Activated naive CD8-positive, alpha-beta T cell treated with anti-CD3 and anti-CD28 coated beads, Interleukin-2, amount 10 ng/mL, durations not matched to agents 7 days and 5 days (primary cell): Measurements from ENCODE around the gene PVALB. TPM values are rescaled to one million over a fixed set of nuclear protein-coding genes. Genes with fewer than 3 reads are reported as not detected.

Experiments used
- ATAC-seq: fragments of 150-1000 bp; cut with Tn5 transposase; one replicate; pipeline ENCODE4 v1.10.0; 2021; ENCODE audit warnings: low read depth, moderate library complexity
- POLR2A ChIA-PET: fragments of 350-600 bp; sonication (Branson Sonifier 250); formaldehyde crosslinking; loops from one replicate; lab custom pipeline; 2021; ENCODE audit warnings: antibody characterized with exemption; lab: Charles Lee
- DNase-seq: peaks from one replicate; pipeline ENCODE4 v3.0.0; 2021
- H3K27ac Mint-ChIP-seq: one replicate; pipeline ENCODE4 v1.8.0; 2022; ENCODE audit warnings: mild to moderate bottlenecking, mixed read lengths
- H3K27me3 Mint-ChIP-seq: one replicate; pipeline ENCODE4 v1.8.0; 2022; ENCODE audit warnings: mild to moderate bottlenecking, moderate library complexity, mixed read lengths
- H3K36me3 Mint-ChIP-seq: one replicate; pipeline ENCODE4 v1.8.0; 2021; ENCODE audit warnings: mild to moderate bottlenecking, mixed read lengths
- H3K4me1 Mint-ChIP-seq: one replicate; pipeline ENCODE4 v1.8.0; 2021; ENCODE audit warnings: mixed read lengths
- H3K4me3 Mint-ChIP-seq: one replicate; pipeline ENCODE4 v1.8.0; 2022; ENCODE audit warnings: mild to moderate bottlenecking, moderate library complexity, mixed read lengths
- H3K9me3 Mint-ChIP-seq: one replicate; pipeline ENCODE4 v1.8.0; 2021; ENCODE audit warnings: mixed read lengths
- total RNA-seq, 2 experiments: library from RNA; stranded (reverse); gene quantifications; one replicate each; pipeline ENCODE4 v1.2.3, GENCODE V29; 2021

Gene PVALB
- total RNA-seq = not detected

GRCh38 chr22:36816636-36817524, at the start of gene PVALB:
TSS of gene PVALB (minus strand) at chr22:36817035. CDS start at chr22:36817005, 30 bp downstream.
- Mint-ChIP-seq H3K9me3 (no peaks in the 10 kb centered on the region), H3K36me3 (no peaks in the 10 kb centered on the region), H3K4me3 (peak within 1 kb of the TSS; percentile 46), H3K4me1 (peaks cover 3% of the 10 kb centered on the region), H3K27ac (no peak within 1 kb of the TSS), H3K27me3 (peaks cover 67% of the 10 kb centered on the region)
- POLR2A ChIA-PET = no interaction called here
- DNase-seq (peak; percentile 41), ATAC-seq (peak; percentile 66)

- Mint-ChIP-seq H3K9me3 (no peaks in the 10 kb centered on the region), H3K27me3 (no peaks in the 10 kb centered on the region), H3K4me1 (peaks cover 35% of the 10 kb centered on the region), H3K4me3 (no peak overlapping the region), H3K36me3 (peaks cover 41% of the 10 kb centered on the region), H3K27ac (peak overlapping the region; percentile 64)
- no peak for DNase-seq
- POLR2A ChIA-PET = interaction anchor here (1.4 kb wide), 1 partner anchor 89 kb away, joined by 4 read pairs; the partner anchor contains the start of gene IFT27
- ATAC-seq = no peak
These were observed 48.5 kb upstream of the PVALB start for GRCh38 chr22:36865346-36865745.

GRCh38 chr22:36864454-36865215, 47.8 kb upstream of the PVALB start:
- POLR2A ChIA-PET = interaction anchor here (1.4 kb wide), 1 partner anchor 88 kb away, joined by 4 read pairs; the partner anchor contains the start of gene IFT27
- no peak for ATAC-seq
- Mint-ChIP-seq H3K36me3 (peaks cover 41% of the 10 kb centered on the region), H3K9me3 (no peaks in the 10 kb centered on the region), H3K27ac (peak overlapping the region; percentile 64), H3K4me3 (no peak overlapping the region), H3K27me3 (no peaks in the 10 kb centered on the region), H3K4me1 (peaks cover 43% of the 10 kb centered on the region)
- DNase-seq = no peak

GRCh38 chr22:36863979-36864378, 47.1 kb upstream of the PVALB start:
- ATAC-seq (no peak), DNase-seq (no peak)
- POLR2A ChIA-PET = no interaction called here
- H3K27ac Mint-ChIP-seq = no peak overlapping the region
- no peak overlapping the region for H3K4me3 Mint-ChIP-seq
- peaks cover 46% of the 10 kb centered on the region for H3K4me1 Mint-ChIP-seq
- no peaks in the 10 kb centered on the region for H3K27me3 Mint-ChIP-seq
- H3K9me3 Mint-ChIP-seq = no peaks in the 10 kb centered on the region
- H3K36me3 Mint-ChIP-seq = peaks cover 41% of the 10 kb centered on the region

GRCh38 chr22:36863281-36863680, 46.4 kb upstream of the PVALB start:
- peak overlapping the region; percentile 27 for H3K27ac Mint-ChIP-seq
- no peak overlapping the region for H3K4me3 Mint-ChIP-seq
- POLR2A ChIA-PET = no interaction called here
- no peaks in the 10 kb centered on the region for H3K9me3 Mint-ChIP-seq
- no peaks in the 10 kb centered on the region for H3K27me3 Mint-ChIP-seq
- no peak for DNase-seq
- H3K36me3 Mint-ChIP-seq = peaks cover 40% of the 10 kb centered on the region
- ATAC-seq = no peak
- H3K4me1 Mint-ChIP-seq = peaks cover 50% of the 10 kb centered on the region

- Mint-ChIP-seq H3K4me3 (peak overlapping the region; percentile 75), H3K27ac (peak overlapping the region; percentile 94), H3K36me3 (peaks cover 32% of the 10 kb centered on the region), H3K9me3 (no peaks in the 10 kb centered on the region), H3K4me1 (peaks cover 52% of the 10 kb centered on the region), H3K27me3 (no peaks in the 10 kb centered on the region)
- ATAC-seq (no peak), DNase-seq (no peak)
- POLR2A ChIA-PET = interaction anchor here (0.6 to 2.7 kb wide), 7 partner anchors 8 to 382 kb away, joined by 3 to 14 read pairs (median 4); partner anchors contain the start of genes EIF3D, IFT27 and RAC2
These were observed 45.7 kb upstream of the PVALB start for GRCh38 chr22:36862251-36863242.

- no peaks in the 10 kb centered on the region for H3K9me3 Mint-ChIP-seq
- peaks cover 57% of the 10 kb centered on the region for H3K4me1 Mint-ChIP-seq
- H3K27me3 Mint-ChIP-seq = no peaks in the 10 kb centered on the region
- peak within 1 kb of the TSS; percentile 94 for H3K27ac Mint-ChIP-seq
- peak within 1 kb of the TSS; percentile 75 for H3K4me3 Mint-ChIP-seq
- POLR2A ChIA-PET = interaction anchor here (0.6 to 2.7 kb wide), 14 partner anchors 10 to 383 kb away, joined by 3 to 17 read pairs (median 4); partner anchors contain the start of genes EIF3D, IFT27 and RAC2
- peaks cover 20% of the 10 kb centered on the region for H3K36me3 Mint-ChIP-seq
- ATAC-seq (peak; percentile 84), DNase-seq (peak; percentile 74)
These were observed 44.2 kb upstream of the PVALB start, which contains the start of gene NCF4 for GRCh38 chr22:36860821-36861659. TSS of gene NCF4 (plus strand) at chr22:36861006. CDS start at chr22:36861172, 166 bp downstream.

- peaks cover 56% of the 10 kb centered on the region for H3K4me1 Mint-ChIP-seq
- H3K9me3 Mint-ChIP-seq = no peaks in the 10 kb centered on the region
- peak overlapping the region; percentile 94 for H3K27ac Mint-ChIP-seq
- no peak for DNase-seq
- peak overlapping the region; percentile 75 for H3K4me3 Mint-ChIP-seq
- POLR2A ChIA-PET = interaction anchor here (0.6 to 2.7 kb wide), 10 partner anchors 10 to 382 kb away, joined by 3 to 17 read pairs (median 6); partner anchors contain the start of gene IFT27
- H3K36me3 Mint-ChIP-seq = peaks cover 15% of the 10 kb centered on the region
- ATAC-seq = no peak
- no peaks in the 10 kb centered on the region for H3K27me3 Mint-ChIP-seq
These were observed 43.6 kb upstream of the PVALB start for GRCh38 chr22:36860438-36860820.

- POLR2A ChIA-PET = interaction anchor here (1.0 to 2.7 kb wide), 6 partner anchors 78 to 382 kb away, joined by 3 to 17 read pairs (median 6); partner anchors contain the start of gene IFT27
These were observed 43.2 kb upstream of the PVALB start for GRCh38 chr22:36860017-36860416.

GRCh38 chr22:36858966-36859365, 42.1 kb upstream of the PVALB start:
- peaks cover 48% of the 10 kb centered on the region for H3K4me1 Mint-ChIP-seq
- ATAC-seq = no peak
- no peaks in the 10 kb centered on the region for H3K9me3 Mint-ChIP-seq
- no peak for DNase-seq
- H3K27me3 Mint-ChIP-seq = no peaks in the 10 kb centered on the region
- POLR2A ChIA-PET = interaction anchor here (1.4 kb wide), 1 partner anchor 95 kb away, joined by 4 read pairs; no protein-coding TSS in a partner anchor
- H3K4me3 Mint-ChIP-seq = no peak overlapping the region
- H3K36me3 Mint-ChIP-seq = peaks cover under 1% of the 10 kb centered on the region
- peak overlapping the region; percentile 49 for H3K27ac Mint-ChIP-seq

More at GRCh38 chr22:36860017-36860416, 43.2 kb upstream of the PVALB start:
- DNase-seq (no peak), ATAC-seq (no peak)
- H3K36me3 Mint-ChIP-seq = peaks cover 11% of the 10 kb centered on the region
- peak overlapping the region; percentile 75 for H3K4me3 Mint-ChIP-seq
- H3K27ac Mint-ChIP-seq = peak overlapping the region; percentile 94
- peaks cover 52% of the 10 kb centered on the region for H3K4me1 Mint-ChIP-seq
- H3K27me3 Mint-ChIP-seq = no peaks in the 10 kb centered on the region
- no peaks in the 10 kb centered on the region for H3K9me3 Mint-ChIP-seq

GRCh38 chr22:36858156-36858555, 41.3 kb upstream of the PVALB start:
- ATAC-seq = no peak

More at GRCh38 chr22:36858156-36858555, 41.3 kb upstream of the PVALB start:
- Mint-ChIP-seq H3K4me1 (peaks cover 50% of the 10 kb centered on the region), H3K36me3 (no peaks in the 10 kb centered on the region), H3K9me3 (no peaks in the 10 kb centered on the region), H3K4me3 (no peak overlapping the region), H3K27ac (no peak overlapping the region), H3K27me3 (no peaks in the 10 kb centered on the region)
- DNase-seq = no peak
- POLR2A ChIA-PET = interaction anchor here (1.5 kb wide), 1 partner anchor 76 kb away, joined by 4 read pairs; no protein-coding TSS in a partner anchor
